DND-41 (cell line): ENCODE measurements around the gene GSG1L.

ENCODE experiments used
- ATAC-seq: fragments of 200-7000 bp; cut with Tn5 transposase; 3 replicates; pipeline ENCODE4 v1.9.1; 2021; ENCODE audit warnings: low read depth; ENCODE audit not compliant: insufficient read depth
- DNase-seq: peaks from one replicate; pipeline ENCODE4 v3.0.0-alpha.2; 2020
- H2AFZ ChIP-seq: 2 replicates; pipeline ENCODE4 v1.6.0; 2012; ENCODE audit warnings: low read depth, low read length
- H3K27ac ChIP-seq: 2 replicates; pipeline ENCODE4 v1.5.1; 2012; ENCODE audit warnings: low read length, inconsistent platforms
- H3K27me3 ChIP-seq: fragments of 200-600 bp; sonication (generic); 2 replicates; pipeline ENCODE4 v1.6.0; 2012; ENCODE audit warnings: low read length, mild to moderate bottlenecking, inconsistent platforms; ENCODE audit not compliant: insufficient read depth, poor library complexity
- H3K36me3 ChIP-seq: 2 replicates; pipeline ENCODE4 v1.5.1; 2012; ENCODE audit warnings: low read length, inconsistent platforms; ENCODE audit not compliant: insufficient read depth
- H3K4me1 ChIP-seq: 2 replicates; pipeline ENCODE4 v1.5.1; 2012; ENCODE audit warnings: mild to moderate bottlenecking, low read length; ENCODE audit not compliant: insufficient read depth
- H3K4me2 ChIP-seq: 2 replicates; pipeline ENCODE4 v1.6.0; 2012; ENCODE audit warnings: mild to moderate bottlenecking, moderate library complexity, low read length, inconsistent platforms; ENCODE audit not compliant: insufficient read depth
- H3K4me3 ChIP-seq, 2 experiments: fragments of 200-600 bp in 1 of 2; shearing (Covaris generic) in 1 of 2; 2 replicates each; pipeline ENCODE4 v1.5.1; 2012 to 2016; ENCODE audit warnings: inconsistent platforms in 2 of 2, low read length in 2 of 2, mild to moderate bottlenecking in 2 of 2, low read depth in 1 of 2, moderate library complexity in 1 of 2
- H3K79me2 ChIP-seq: 2 replicates; pipeline ENCODE4 v1.6.0; 2012; ENCODE audit warnings: low read length, inconsistent platforms; ENCODE audit not compliant: insufficient read depth
- H3K9ac ChIP-seq: 2 replicates; pipeline ENCODE4 v1.6.0; 2012; ENCODE audit warnings: low read depth, mild to moderate bottlenecking, inconsistent platforms, low read length, moderate library complexity
- H3K9me3 ChIP-seq: 2 replicates; pipeline ENCODE4 v1.5.1; 2012; ENCODE audit warnings: low read length, moderate library complexity, mild to moderate bottlenecking, inconsistent platforms; ENCODE audit not compliant: insufficient read depth, severe bottlenecking
- H4K20me1 ChIP-seq: 2 replicates; pipeline ENCODE4 v1.6.0; 2012; ENCODE audit warnings: low read length; ENCODE audit not compliant: insufficient read depth
- EZH2 ChIP-seq: IDR thresholded peaks from 3 replicates; pipeline ENCODE4 v1.6.1; 2012; ENCODE audit warnings: borderline replicate concordance, low read depth, mild to moderate bottlenecking, moderate library complexity, low read length, inconsistent platforms; ENCODE audit not compliant: severe bottlenecking
- TF ChIP-seq, protein P1 (sequence below): IDR thresholded peaks from 2 replicates; pipeline ENCODE4 v1.5.1; 2012; ENCODE audit warnings: borderline replicate concordance, low read length, moderate library complexity, mild to moderate bottlenecking; ENCODE audit not compliant: poor library complexity, severe bottlenecking; ENCODE audit errors: extremely low read depth

The GSG1L gene

DNA sequence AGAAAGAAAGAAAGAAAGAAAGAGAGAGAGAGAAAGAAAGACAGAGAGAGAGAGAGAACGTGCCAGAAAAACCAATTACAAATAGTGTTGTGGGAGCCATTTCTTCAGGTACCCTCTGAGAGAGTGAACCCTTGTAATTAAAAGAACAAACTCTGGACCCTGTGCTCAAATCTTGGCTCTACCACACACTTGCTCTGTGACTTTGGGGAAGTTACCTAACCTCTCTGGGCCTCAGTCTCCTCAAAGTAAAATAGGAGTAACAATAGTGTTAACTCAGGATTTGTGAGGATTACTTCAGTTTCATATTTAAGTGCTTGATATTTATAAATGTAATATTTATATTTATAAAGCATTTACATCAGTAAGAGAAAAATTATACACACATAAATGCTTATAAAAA, 139.8 kb downstream of the GSG1L start:
- no peak overlapping the region for H3K4me2 ChIP-seq
- H3K36me3 ChIP-seq = no peaks in the 10 kb centered on the region
- H3K27ac ChIP-seq = no peak overlapping the region
- no peaks in the 10 kb centered on the region for H3K9me3 ChIP-seq
- no peak for ATAC-seq
- no peaks in the 10 kb centered on the region for H4K20me1 ChIP-seq
- H3K27me3 ChIP-seq = peaks cover 5% of the 10 kb centered on the region
- no peaks in the 10 kb centered on the region for H3K79me2 ChIP-seq
- no peak for TF ChIP-seq EZH2
- TF ChIP-seq, protein P1, sequence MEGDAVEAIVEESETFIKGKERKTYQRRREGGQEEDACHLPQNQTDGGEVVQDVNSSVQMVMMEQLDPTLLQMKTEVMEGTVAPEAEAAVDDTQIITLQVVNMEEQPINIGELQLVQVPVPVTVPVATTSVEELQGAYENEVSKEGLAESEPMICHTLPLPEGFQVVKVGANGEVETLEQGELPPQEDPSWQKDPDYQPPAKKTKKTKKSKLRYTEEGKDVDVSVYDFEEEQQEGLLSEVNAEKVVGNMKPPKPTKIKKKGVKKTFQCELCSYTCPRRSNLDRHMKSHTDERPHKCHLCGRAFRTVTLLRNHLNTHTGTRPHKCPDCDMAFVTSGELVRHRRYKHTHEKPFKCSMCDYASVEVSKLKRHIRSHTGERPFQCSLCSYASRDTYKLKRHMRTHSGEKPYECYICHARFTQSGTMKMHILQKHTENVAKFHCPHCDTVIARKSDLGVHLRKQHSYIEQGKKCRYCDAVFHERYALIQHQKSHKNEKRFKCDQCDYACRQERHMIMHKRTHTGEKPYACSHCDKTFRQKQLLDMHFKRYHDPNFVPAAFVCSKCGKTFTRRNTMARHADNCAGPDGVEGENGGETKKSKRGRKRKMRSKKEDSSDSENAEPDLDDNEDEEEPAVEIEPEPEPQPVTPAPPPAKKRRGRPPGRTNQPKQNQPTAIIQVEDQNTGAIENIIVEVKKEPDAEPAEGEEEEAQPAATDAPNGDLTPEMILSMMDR = no peak
- H3K9ac ChIP-seq = no peak overlapping the region
- H2AFZ ChIP-seq = no peak overlapping the region
- DNase-seq = no peak
- H3K4me1 ChIP-seq = no peaks in the 10 kb centered on the region
- no peak overlapping the region for H3K4me3 ChIP-seq

DNA sequence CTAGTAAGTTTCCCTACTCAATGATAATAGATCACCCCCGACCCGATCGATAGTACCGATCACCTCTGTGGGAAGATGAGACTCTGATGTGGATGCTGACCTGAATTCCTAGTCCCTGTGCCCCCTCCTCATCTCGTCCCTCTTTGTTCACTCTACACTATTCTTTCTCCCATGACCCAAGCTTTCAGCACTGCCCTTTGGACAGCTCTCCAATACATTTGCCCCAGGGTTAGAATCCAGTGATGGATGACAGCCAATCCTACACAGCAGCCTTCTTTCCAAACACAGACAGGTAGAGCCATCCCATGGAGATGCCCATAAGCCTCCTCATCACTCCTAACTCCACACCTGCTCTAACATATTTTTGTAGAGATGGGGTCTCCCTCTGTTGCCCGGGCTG, 141.1 kb downstream of the GSG1L start:
- Histone ChIP-seq H3K4me2 (no peak overlapping the region), H3K9me3 (no peaks in the 10 kb centered on the region), H3K27ac (no peak overlapping the region), H3K79me2 (no peaks in the 10 kb centered on the region), H3K4me1 (no peaks in the 10 kb centered on the region), H4K20me1 (no peaks in the 10 kb centered on the region), H2AFZ (no peak overlapping the region), H3K27me3 (peaks cover 5% of the 10 kb centered on the region), H3K36me3 (no peaks in the 10 kb centered on the region), H3K4me3 (no peak overlapping the region), H3K9ac (no peak overlapping the region)
- DNase-seq (peak; percentile 7), ATAC-seq (no peak)
- TF ChIP-seq, protein P1 = no peak
- no peak for TF ChIP-seq EZH2

DNA sequence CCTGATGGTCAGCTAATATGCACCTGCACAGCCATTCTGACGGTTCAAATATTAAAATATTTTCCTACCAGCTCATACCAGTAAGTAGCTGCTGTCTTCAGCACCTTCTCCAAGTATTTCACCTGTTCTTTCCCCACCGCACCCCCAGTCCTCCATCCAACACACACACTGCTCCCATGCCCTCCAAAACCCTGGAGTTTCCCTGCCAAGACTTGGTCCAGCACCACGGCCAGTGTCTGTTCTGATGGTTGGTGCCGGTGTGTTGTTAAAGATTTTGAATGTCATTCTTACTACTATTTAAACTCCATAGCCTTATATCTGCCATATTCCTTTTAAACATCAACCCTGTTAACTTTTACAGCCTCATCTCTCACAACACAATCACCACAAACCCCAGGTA, 142.4 kb downstream of the GSG1L start:
- DNase-seq = no peak
- no peaks in the 10 kb centered on the region for H3K36me3 ChIP-seq
- no peaks in the 10 kb centered on the region for H3K4me1 ChIP-seq
- H3K27me3 ChIP-seq = peaks cover 5% of the 10 kb centered on the region
- ATAC-seq = no peak
- no peak overlapping the region for H3K9ac ChIP-seq
- no peaks in the 10 kb centered on the region for H3K9me3 ChIP-seq
- H3K4me3 ChIP-seq = no peak overlapping the region
- H3K27ac ChIP-seq = no peak overlapping the region
- no peaks in the 10 kb centered on the region for H3K79me2 ChIP-seq
- TF ChIP-seq, protein P1 = no peak
- no peak for TF ChIP-seq EZH2
- no peaks in the 10 kb centered on the region for H4K20me1 ChIP-seq
- no peak overlapping the region for H2AFZ ChIP-seq
- no peak overlapping the region for H3K4me2 ChIP-seq

DNA sequence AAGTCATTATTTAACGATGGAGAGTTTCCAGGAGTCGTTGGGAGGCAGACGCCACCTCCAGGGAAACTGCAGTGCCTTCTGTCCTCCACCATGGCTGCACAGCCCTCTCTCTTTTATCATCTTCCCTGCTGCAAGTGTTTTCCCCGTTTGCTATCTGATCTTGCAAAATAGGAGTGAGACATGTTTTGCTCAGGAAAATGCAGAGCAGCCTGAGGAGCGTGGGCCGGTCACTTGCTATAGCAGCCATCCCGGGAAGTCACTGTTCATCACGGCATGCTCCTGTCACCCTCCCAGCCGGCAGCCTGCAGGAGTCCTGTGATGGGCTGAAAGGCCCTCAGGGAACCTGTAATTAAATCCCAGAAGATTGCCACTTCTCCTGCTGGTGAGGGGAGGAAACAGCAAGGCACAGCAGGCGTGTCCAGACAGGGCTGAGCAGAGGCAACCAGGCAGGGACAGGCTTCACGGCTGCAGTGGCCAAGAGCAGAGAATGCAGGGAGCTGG, 143.1 kb downstream of the GSG1L start:
- H3K27me3 ChIP-seq = peaks cover 5% of the 10 kb centered on the region
- H3K4me3 ChIP-seq = no peak overlapping the region
- no peaks in the 10 kb centered on the region for H4K20me1 ChIP-seq
- no peaks in the 10 kb centered on the region for H3K79me2 ChIP-seq
- no peaks in the 10 kb centered on the region for H3K4me1 ChIP-seq
- no peak overlapping the region for H3K27ac ChIP-seq
- DNase-seq (no peak), ATAC-seq (no peak)
- H3K9me3 ChIP-seq = no peaks in the 10 kb centered on the region
- TF ChIP-seq, protein P1 = no peak
- no peak for TF ChIP-seq EZH2
- no peak overlapping the region for H3K4me2 ChIP-seq
- no peak overlapping the region for H3K9ac ChIP-seq
- H2AFZ ChIP-seq = no peak overlapping the region
- no peaks in the 10 kb centered on the region for H3K36me3 ChIP-seq
